OCI-LY3 (cell line): ENCODE measurements around the gene VCL.

Experiments
- H2AFZ ChIP-seq: fragments of 200-600, 300-600 bp; shearing (Covaris generic); 2 replicates; pipeline ENCODE4 v1.6.0; 2014; ENCODE audit warnings: antibody characterized with exemption, low read depth, low read length
- H3K27ac ChIP-seq: fragments of 200-600, 300-600 bp; sonication (generic); 2 replicates; pipeline ENCODE4 v1.5.1; 2014; ENCODE audit warnings: mild to moderate bottlenecking, low read length, moderate library complexity, mixed read lengths
- H3K27me3 ChIP-seq: fragments of 200-600, 300-600 bp; sonication (generic); 2 replicates; pipeline ENCODE4 v1.6.1; 2014; ENCODE audit warnings: low read depth, low read length, mixed read lengths
- H3K36me3 ChIP-seq: fragments of 200-600, 300-600 bp; sonication (generic); replicated peaks from 2 replicates; pipeline ENCODE3; 2014; ENCODE audit warnings: low read depth, low read length, mixed read lengths
- H3K4me1 ChIP-seq: fragments of 300-600, 200-600 bp; sonication (generic); 2 replicates; pipeline ENCODE4 v1.6.1; 2014; ENCODE audit warnings: low read length, mixed read lengths
- H3K4me2 ChIP-seq: fragments of 200-600, 300-600 bp; sonication (generic); 2 replicates; pipeline ENCODE4 v1.6.1; 2014; ENCODE audit warnings: low read length, mixed read lengths
- H3K4me3 ChIP-seq: fragments of 300-600, 200-600 bp; sonication (generic); 2 replicates; pipeline ENCODE4 v1.5.1; 2014; ENCODE audit warnings: antibody characterized with exemption, mild to moderate bottlenecking, low read length, moderate library complexity
- H3K79me2 ChIP-seq: fragments of 300-600, 200-600 bp; shearing (Covaris generic); 2 replicates; pipeline ENCODE4 v1.6.1; 2014; ENCODE audit warnings: mild to moderate bottlenecking, low read length, mixed read lengths
- H3K9ac ChIP-seq: fragments of 300-600, 200-600 bp; shearing (Covaris generic); 2 replicates; pipeline ENCODE4 v1.6.0; 2014; ENCODE audit warnings: mild to moderate bottlenecking, low read length, moderate library complexity
- H3K9me3 ChIP-seq: fragments of 200-600, 300-600 bp; shearing (Covaris generic); 2 replicates; pipeline ENCODE4 v1.6.1; 2014; ENCODE audit warnings: low read length, mixed read lengths; ENCODE audit not compliant: insufficient read depth
- H4K20me1 ChIP-seq: fragments of 200-600, 300-600 bp; sonication (generic); 2 replicates; pipeline ENCODE4 v1.6.1; 2016; ENCODE audit warnings: low read length, mixed read lengths; ENCODE audit not compliant: insufficient read depth
- EZH2phosphoT487 ChIP-seq: fragments of 200-600 bp; shearing (Covaris generic); IDR thresholded peaks from 2 replicates; pipeline ENCODE4 v1.6.1; 2018; ENCODE audit warnings: antibody characterized with exemption, mixed run types, low read depth
- TF ChIP-seq, protein P1 (sequence below): fragments of 200-600, 300-600 bp; sonication (generic); IDR thresholded peaks from 2 replicates; pipeline ENCODE4 v1.5.1; 2014; ENCODE audit warnings: antibody characterized with exemption, low read length, low read depth

VCL gene

DNA sequence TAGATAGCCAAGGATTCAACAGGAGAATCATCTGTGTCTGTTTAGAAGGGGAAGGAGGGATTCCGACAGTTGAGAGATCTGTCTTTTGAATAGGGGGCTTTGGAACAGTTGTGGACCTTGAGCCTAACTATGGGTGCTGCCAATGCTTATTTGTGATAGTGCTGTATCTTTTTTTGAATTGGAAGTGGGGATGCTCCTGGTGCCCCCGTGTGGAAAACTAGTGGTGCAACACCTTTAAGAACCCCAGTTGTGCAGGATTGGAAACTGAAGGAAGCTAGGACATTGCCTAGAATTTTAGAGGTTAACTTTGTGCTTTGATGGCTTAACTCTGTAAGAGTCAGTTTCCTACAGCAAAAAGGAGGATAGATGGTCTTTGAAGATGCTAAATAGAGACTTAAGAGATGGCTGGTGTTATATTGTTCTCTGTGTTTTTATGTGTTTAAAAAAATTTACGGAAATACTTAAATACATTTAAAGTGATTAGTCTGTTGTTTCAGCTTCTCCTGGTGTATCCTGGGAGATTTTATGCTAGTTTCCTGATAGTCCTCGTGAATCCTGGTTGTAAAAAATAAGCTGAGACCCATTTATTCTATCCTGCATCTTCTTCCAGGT, 83.4 kb downstream of the VCL start:
- Histone ChIP-seq H3K27ac (no peak overlapping the region), H3K27me3 (peaks cover 11% of the 10 kb centered on the region; the same call in 1 of the 2 replicates), H3K4me3 (no peak overlapping the region), H4K20me1 (peaks cover 2% of the 10 kb centered on the region; the same call in 1 of the 2 replicates), H2AFZ (no peak overlapping the region), H3K9ac (no peak overlapping the region), H3K4me2 (no peak overlapping the region), H3K79me2 (no peaks in the 10 kb centered on the region), H3K9me3 (no peaks in the 10 kb centered on the region), H3K36me3 (no peaks in the 10 kb centered on the region), H3K4me1 (peaks cover 43% of the 10 kb centered on the region)
- TF ChIP-seq, protein P1, sequence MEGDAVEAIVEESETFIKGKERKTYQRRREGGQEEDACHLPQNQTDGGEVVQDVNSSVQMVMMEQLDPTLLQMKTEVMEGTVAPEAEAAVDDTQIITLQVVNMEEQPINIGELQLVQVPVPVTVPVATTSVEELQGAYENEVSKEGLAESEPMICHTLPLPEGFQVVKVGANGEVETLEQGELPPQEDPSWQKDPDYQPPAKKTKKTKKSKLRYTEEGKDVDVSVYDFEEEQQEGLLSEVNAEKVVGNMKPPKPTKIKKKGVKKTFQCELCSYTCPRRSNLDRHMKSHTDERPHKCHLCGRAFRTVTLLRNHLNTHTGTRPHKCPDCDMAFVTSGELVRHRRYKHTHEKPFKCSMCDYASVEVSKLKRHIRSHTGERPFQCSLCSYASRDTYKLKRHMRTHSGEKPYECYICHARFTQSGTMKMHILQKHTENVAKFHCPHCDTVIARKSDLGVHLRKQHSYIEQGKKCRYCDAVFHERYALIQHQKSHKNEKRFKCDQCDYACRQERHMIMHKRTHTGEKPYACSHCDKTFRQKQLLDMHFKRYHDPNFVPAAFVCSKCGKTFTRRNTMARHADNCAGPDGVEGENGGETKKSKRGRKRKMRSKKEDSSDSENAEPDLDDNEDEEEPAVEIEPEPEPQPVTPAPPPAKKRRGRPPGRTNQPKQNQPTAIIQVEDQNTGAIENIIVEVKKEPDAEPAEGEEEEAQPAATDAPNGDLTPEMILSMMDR = peak; percentile 58
- no peak for TF ChIP-seq EZH2phosphoT487

DNA sequence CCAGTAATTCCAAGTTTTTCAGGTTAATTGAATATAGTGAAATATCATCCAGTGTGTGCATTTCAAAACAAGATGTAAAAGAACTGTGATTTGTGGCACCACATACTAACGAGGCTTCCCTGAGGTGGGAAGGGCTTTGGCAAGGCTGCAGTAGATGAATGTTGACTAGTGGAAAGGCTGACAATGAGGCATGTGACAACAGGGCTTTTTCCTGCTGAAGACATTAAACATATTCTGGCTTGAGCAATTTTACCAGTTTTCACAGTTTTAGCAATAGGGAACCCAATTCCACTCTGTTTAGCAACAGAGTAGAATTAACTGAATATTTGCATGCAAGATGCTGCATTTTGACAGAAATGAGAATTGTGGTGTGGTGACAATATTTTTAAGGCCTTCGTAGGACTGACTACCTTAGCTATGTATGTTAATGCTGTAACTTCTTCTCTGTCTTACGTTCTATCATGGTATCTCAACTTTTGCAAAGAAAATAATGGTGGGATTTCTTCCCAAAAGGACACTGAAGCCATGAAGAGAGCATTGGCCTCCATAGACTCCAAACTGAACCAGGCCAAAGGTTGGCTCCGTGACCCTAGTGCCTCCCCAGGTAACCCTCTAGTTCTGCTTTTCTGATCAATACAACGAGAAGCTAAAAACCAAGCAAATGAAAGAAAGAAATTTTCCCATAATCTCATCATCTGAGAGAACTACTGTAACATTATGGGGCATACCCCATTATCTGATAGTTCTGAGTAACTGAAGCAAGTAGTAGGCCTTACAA, 84.2 kb downstream of the VCL start:
- Histone ChIP-seq H3K79me2 (no peaks in the 10 kb centered on the region), H3K27ac (no peak overlapping the region), H3K4me1 (peaks cover 43% of the 10 kb centered on the region), H3K9ac (no peak overlapping the region), H3K9me3 (no peaks in the 10 kb centered on the region), H3K27me3 (peaks cover 13% of the 10 kb centered on the region; the same call in 1 of the 2 replicates), H3K4me3 (no peak overlapping the region), H2AFZ (no peak overlapping the region), H3K36me3 (no peaks in the 10 kb centered on the region), H4K20me1 (peaks cover 2% of the 10 kb centered on the region; the same call in 1 of the 2 replicates), H3K4me2 (no peak overlapping the region)
- TF ChIP-seq, protein P1 = no peak
- no peak for TF ChIP-seq EZH2phosphoT487

DNA sequence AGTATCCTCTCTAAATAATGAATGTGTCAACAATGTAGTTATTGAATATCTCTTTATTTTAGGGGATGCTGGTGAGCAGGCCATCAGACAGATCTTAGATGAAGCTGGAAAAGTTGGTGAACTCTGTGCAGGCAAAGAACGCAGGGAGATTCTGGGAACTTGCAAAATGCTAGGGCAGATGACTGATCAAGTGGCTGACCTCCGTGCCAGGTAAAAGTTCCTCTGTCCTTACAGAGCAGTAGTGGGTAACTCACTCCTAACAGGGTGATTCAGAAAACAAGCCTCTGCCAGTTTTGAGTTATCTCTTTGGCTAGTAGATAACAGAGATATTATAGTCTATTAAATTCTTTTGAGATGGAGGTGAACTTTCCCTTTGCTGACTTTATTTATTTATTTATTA, 85.4 kb downstream of the VCL start:
- Histone ChIP-seq H3K4me2 (no peak overlapping the region), H3K36me3 (no peaks in the 10 kb centered on the region), H3K27ac (no peak overlapping the region), H3K4me3 (no peak overlapping the region), H2AFZ (no peak overlapping the region), H4K20me1 (peaks cover 2% of the 10 kb centered on the region; the same call in 1 of the 2 replicates), H3K9ac (no peak overlapping the region), H3K79me2 (no peaks in the 10 kb centered on the region), H3K4me1 (peaks cover 32% of the 10 kb centered on the region), H3K27me3 (peaks cover 13% of the 10 kb centered on the region; the same call in 1 of the 2 replicates), H3K9me3 (no peaks in the 10 kb centered on the region)
- TF ChIP-seq EZH2phosphoT487 = no peak
- TF ChIP-seq, protein P1 = no peak

DNA sequence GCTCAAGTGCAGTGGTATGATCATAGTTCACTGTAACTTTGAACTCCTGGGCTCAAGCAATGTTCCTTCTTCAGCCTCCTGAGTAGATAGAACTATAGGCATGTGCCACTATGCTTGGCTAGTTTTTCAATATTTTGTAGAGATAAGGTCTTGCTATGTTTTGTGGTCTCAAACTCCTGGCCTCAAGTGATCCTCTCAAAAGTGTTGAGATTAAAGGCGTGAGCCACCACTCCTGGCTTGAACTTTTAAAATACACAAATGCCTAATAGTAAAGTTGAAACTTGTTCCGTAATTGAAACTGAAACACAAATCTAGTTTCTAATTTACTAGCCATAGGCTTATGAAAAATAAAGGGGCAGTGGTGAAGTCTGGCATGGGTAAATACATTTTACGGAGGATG, 87.0 kb downstream of the VCL start:
- Histone ChIP-seq H3K4me2 (peak overlapping the region; percentile 43), H3K79me2 (no peaks in the 10 kb centered on the region), H3K36me3 (no peaks in the 10 kb centered on the region), H3K9me3 (no peaks in the 10 kb centered on the region), H3K4me1 (peaks cover 16% of the 10 kb centered on the region), H3K27me3 (peaks cover 14% of the 10 kb centered on the region), H3K4me3 (peak overlapping the region; percentile 36), H2AFZ (no peak overlapping the region), H3K9ac (no peak overlapping the region), H3K27ac (0 out of 2 replicates have a peak overlapping the region, but pooled peaks have one; percentile 17), H4K20me1 (no peaks in the 10 kb centered on the region; the same call in 1 of the 2 replicates)
- TF ChIP-seq EZH2phosphoT487 = no peak
- TF ChIP-seq, protein P1 = no peak
